Uterus (tissue), 4 donors: ENCODE results near the gene ZSWIM8. TPM values are rescaled to one million over a fixed set of nuclear protein-coding genes. Genes with fewer than 3 reads are reported as not detected.

ENCODE experiments used
- DNase-seq, 2 donors: peaks; one replicate each; pipeline ENCODE4 v3.0.0-alpha.2; 2019 to 2020
- H3K27ac ChIP-seq, 2 donors: fragments of 200-600 bp; sonication (generic); 1 replicate in 1 of 2; 2 replicates in 1 of 2; pipeline ENCODE4 v1.5.1; 2016 to 2018
- H3K27me3 ChIP-seq, 2 donors: fragments of 200-600 bp; sonication (generic); one replicate each; pipeline ENCODE4 v1.5.1; 2018 to 2019; ENCODE audit warnings: control low read depth in 1 of 2
- H3K36me3 ChIP-seq, 2 donors: fragments of 200-600 bp; sonication (generic); one replicate each; pipeline ENCODE4 v1.5.1; 2019; ENCODE audit warnings: control low read depth in 1 of 2
- H3K4me1 ChIP-seq, 2 donors: fragments of 200-600 bp; sonication (generic); one replicate each; pipeline ENCODE4 v1.5.1; 2018 to 2019; ENCODE audit warnings: control low read depth in 1 of 2
- H3K4me3 ChIP-seq, 2 donors: fragments of 200-600 bp; sonication (generic); 1 replicate in 1 of 2; 2 replicates in 1 of 2; pipeline ENCODE4 v1.5.1; 2018 to 2019; ENCODE audit warnings: mild to moderate bottlenecking in 1 of 2
- H3K9me3 ChIP-seq, 2 donors: fragments of 200-600 bp; sonication (generic); one replicate each; pipeline ENCODE4 v1.5.1; 2019; ENCODE audit warnings: control low read depth in 1 of 2
- CTCF ChIP-seq, 4 experiments: fragments of 200-600 bp in 2 of 4; fragments of 450-650 bp in 2 of 4; sonication (generic) in 2 of 4; IDR thresholded peaks; one replicate each; pipeline ENCODE4 v1.5.1; 2016 to 2019; ENCODE audit warnings: antibody characterized with exemption in 4 of 4, mild to moderate bottlenecking in 2 of 4, moderate library complexity in 1 of 4
- POLR2A ChIP-seq, 2 donors: fragments of 450-650 bp; IDR thresholded peaks; one replicate each; pipeline ENCODE4 v1.6.1; 2016; ENCODE audit warnings: antibody characterized with exemption in 2 of 2, mild to moderate bottlenecking in 1 of 2, moderate library complexity in 1 of 2
- intact Hi-C: fragments of 100-400 bp; cut with DNase I; formaldehyde crosslinking; loops from one replicate; pipeline ENCODE4 v1.15.1; 2023; ENCODE audit warnings: low total_unique reads
- total RNA-seq, 4 donors: library from RNA; depleted of rRNA in 3 of 4; stranded (reverse); fragments of >200 nt in 3 of 4; gene quantifications; one replicate each; pipeline versions ENCODE4 v1.1.0 to v1.2.4, GENCODE V29; 2014 to 2023
- donor health status: DM: yes; HTN: yes; CAD: no.

Gene ZSWIM8
- total RNA-seq, 4 donors from 2014 or later = 61.4 to 112 (median 91.1) TPM

- H3K27me3 ChIP-seq = no peaks in the 10 kb centered on the region
- H3K4me3 ChIP-seq = peak overlapping the region; percentile 70 to 90
- peaks cover 3 to 16% of the 10 kb centered on the region in 2 donors for H3K4me1 ChIP-seq
- H3K9me3 ChIP-seq = no peaks in the 10 kb centered on the region
- H3K27ac ChIP-seq = peak overlapping the region; percentile 90 to 96
- DNase-seq = no peak
- TF ChIP-seq POLR2A (IDR thresholded peaks at IDR 0.05) = no peak
- TF ChIP-seq CTCF (IDR thresholded peaks at IDR 0.05) = no peak
- H3K36me3 ChIP-seq = no peaks in the 10 kb centered on the region
- intact Hi-C loops = no loop called here
Observed at GRCh38 chr10:73773152-73773879, 12.1 kb upstream of the ZSWIM8 start.

- H3K36me3 ChIP-seq = no peaks in the 10 kb centered on the region
- TF ChIP-seq POLR2A (IDR thresholded peaks at IDR 0.05) = no peak
- TF ChIP-seq CTCF (IDR thresholded peaks at IDR 0.05) = no peak
- DNase-seq = no peak
- no peak overlapping the region for H3K4me3 ChIP-seq
- intact Hi-C loops = no loop called here
- H3K27me3 ChIP-seq = no peaks in the 10 kb centered on the region
- H3K4me1 ChIP-seq = peaks cover 3 to 16% of the 10 kb centered on the region in 2 donors
- no peaks in the 10 kb centered on the region for H3K9me3 ChIP-seq
- peak overlapping the region in 1 of 2 donors; percentile 90 for H3K27ac ChIP-seq
Observed at GRCh38 chr10:73774637-73775036, 10.8 kb upstream of the ZSWIM8 start.

- intact Hi-C loops = no loop called here
- no peaks in the 10 kb centered on the region for H3K9me3 ChIP-seq
- TF ChIP-seq POLR2A (IDR thresholded peaks at IDR 0.05) (no peak), CTCF (IDR thresholded peaks at IDR 0.05) (no peak)
- H3K27ac ChIP-seq = no peak overlapping the region
- no peaks in the 10 kb centered on the region for H3K36me3 ChIP-seq
- no peak overlapping the region for H3K4me3 ChIP-seq
- DNase-seq = no peak
- H3K4me1 ChIP-seq = peaks cover 2 to 3% of the 10 kb centered on the region in 2 donors
- H3K27me3 ChIP-seq = no peaks in the 10 kb centered on the region
Observed at GRCh38 chr10:73779018-73779417, 6.4 kb upstream of the ZSWIM8 start.

GRCh38 chr10:73779539-73780197 lies 5.7 kb upstream of the ZSWIM8 start:
- intact Hi-C loops = no loop called here

More at GRCh38 chr10:73779539-73780197, 5.7 kb upstream of the ZSWIM8 start:
- Histone ChIP-seq H3K27ac (no peak overlapping the region), H3K4me1 (peaks cover 0 to 3% of the 10 kb centered on the region in 2 donors), H3K36me3 (no peaks in the 10 kb centered on the region), H3K27me3 (no peaks in the 10 kb centered on the region), H3K4me3 (no peak overlapping the region), H3K9me3 (no peaks in the 10 kb centered on the region)
- TF ChIP-seq CTCF (IDR thresholded peaks at IDR 0.05) (no peak), POLR2A (IDR thresholded peaks at IDR 0.05) (no peak)
- no peak for DNase-seq
